OCI-LY7 (cell line): ENCODE results near the gene PIK3R3.

Experiments
- CTCF ChIP-seq: fragments of 200-600 bp; sonication (generic); conservative IDR thresholded peaks from 2 replicates; pipeline ENCODE4 v1.5.1; 2014; ENCODE audit warnings: mild to moderate bottlenecking, antibody characterized with exemption, low read length, moderate library complexity, mixed read lengths
- EZH2phosphoT487 ChIP-seq: fragments of 200-600 bp; sonication (generic); IDR thresholded peaks from 2 replicates; pipeline ENCODE4 v1.6.1; 2018; ENCODE audit warnings: low read depth, borderline replicate concordance, mild to moderate bottlenecking, mixed run types, antibody characterized with exemption, low read length, moderate library complexity, mixed read lengths

- TF ChIP-seq CTCF: no peak
- no peak for TF ChIP-seq EZH2phosphoT487
Observed at GRCh38 chr1:46081206-46081605, 51.2 kb downstream of the PIK3R3 start.
